Measurements from ENCODE around the gene RABGEF1.
"Not testable (repeated sequence)": the region's sequence is repeated elsewhere in the genome, so short reads cannot be mapped to it uniquely, and the experiment has no call there.

Gene RABGEF1

GRCh38 chr7:66815186-66815875, 74.8 kb downstream of the RABGEF1 start:
- not testable (repeated sequence) for DNase-seq (ENCODE audit: low read depth)

- no peak for DNase-seq (ENCODE audit: low read depth)
Measured at GRCh38 chr7:66815951-66816350, 75.4 kb downstream of the RABGEF1 start.

GRCh38 chr7:66816658-66817057, 76.1 kb downstream of the RABGEF1 start:
- not testable (repeated sequence) for DNase-seq (ENCODE audit: low read depth)

- not testable (repeated sequence) for DNase-seq (ENCODE audit: low read depth)
Measured at GRCh38 chr7:66817208-66817795, 76.8 kb downstream of the RABGEF1 start.

- DNase-seq (ENCODE audit: low read depth): not testable (repeated sequence)
Measured at GRCh38 chr7:66817956-66818355, 77.4 kb downstream of the RABGEF1 start.

- DNase-seq (ENCODE audit: low read depth): no peak
Measured at GRCh38 chr7:66824041-66824440, 83.5 kb downstream of the RABGEF1 start.

- DNase-seq (ENCODE audit: low read depth): not testable (repeated sequence)
Measured at GRCh38 chr7:66825538-66825937, 85.0 kb downstream of the RABGEF1 start.

GRCh38 chr7:66826649-66827048, 86.1 kb downstream of the RABGEF1 start:
- no peak for DNase-seq (ENCODE audit: low read depth)

GRCh38 chr7:66830976-66831375, 90.4 kb downstream of the RABGEF1 start:
- DNase-seq (ENCODE audit: low read depth): not testable (repeated sequence)

- DNase-seq (ENCODE audit: low read depth): no peak
Measured at GRCh38 chr7:66832531-66833351, 92.2 kb downstream of the RABGEF1 start.

GRCh38 chr7:66837007-66837406, 96.5 kb downstream of the RABGEF1 start:
- DNase-seq (ENCODE audit: low read depth): no peak

- DNase-seq (ENCODE audit: low read depth): no peak
Measured at GRCh38 chr7:66837661-66838060, 97.1 kb downstream of the RABGEF1 start.

GRCh38 chr7:66839814-66840213, 99.3 kb downstream of the RABGEF1 start:
- no peak for DNase-seq (ENCODE audit: low read depth)

- no peak for DNase-seq (ENCODE audit: low read depth)
Measured at GRCh38 chr7:66840316-66840715, 99.8 kb downstream of the RABGEF1 start.

- DNase-seq (ENCODE audit: low read depth): no peak
Measured at GRCh38 chr7:66841898-66842297, 101.4 kb downstream of the RABGEF1 start.

GRCh38 chr7:66843492-66843891, 103.0 kb downstream of the RABGEF1 start:
- not testable (repeated sequence) for DNase-seq (ENCODE audit: low read depth)

GRCh38 chr7:66844552-66845378, 104.2 kb downstream of the RABGEF1 start:
- peak; percentile 96 for DNase-seq (ENCODE audit: low read depth)

- DNase-seq (ENCODE audit: low read depth): no peak
Measured at GRCh38 chr7:66845379-66846095, 105.0 kb downstream of the RABGEF1 start.

GRCh38 chr7:66846096-66846445, 105.5 kb downstream of the RABGEF1 start:
- not testable (repeated sequence) for DNase-seq (ENCODE audit: low read depth)

GRCh38 chr7:66847523-66847855, 107.0 kb downstream of the RABGEF1 start:
- not testable (repeated sequence) for DNase-seq (ENCODE audit: low read depth)
